GM23338 (cell line): ENCODE data around the gene LRRC52. TPM values are rescaled to one million over a fixed set of nuclear protein-coding genes. Genes with fewer than 3 reads are reported as not detected.
"Not testable (repeated sequence)": the region's sequence is repeated elsewhere in the genome, so short reads cannot be mapped to it uniquely, and the experiment has no call there.

ENCODE experiments used
- ATAC-seq: fragments of 200-7000 bp; cut with Tn5 transposase; 3 replicates; pipeline ENCODE4 v1.9.1; 2020
- DNase-seq: peaks from one replicate; pipeline ENCODE4 v3.0.0-alpha.2; 2015; ENCODE audit warnings: low spot score
- H2AFZ ChIP-seq: fragments of 200-600 bp; sonication (generic); 2 replicates; pipeline ENCODE4 v1.8.0; 2016; ENCODE audit warnings: antibody characterized with exemption, mild to moderate bottlenecking, moderate library complexity
- H3F3A ChIP-seq: fragments of 200-600 bp; sonication (generic); replicated peaks from 2 replicates; pipeline ENCODE4 v1.8.0; 2017; ENCODE audit warnings: antibody characterized with exemption, mixed run types, low read depth
- H3K27ac ChIP-seq: fragments of 200-600 bp; sonication (generic); 2 replicates; pipeline ENCODE4 v1.6.1; 2016; ENCODE audit warnings: low read depth
- H3K27me3 ChIP-seq: fragments of 200-600 bp; sonication (generic); 2 replicates; pipeline ENCODE4 v1.8.0; 2016; ENCODE audit warnings: mild to moderate bottlenecking, mixed run types, moderate library complexity; ENCODE audit not compliant: insufficient read depth
- H3K36me3 ChIP-seq: fragments of 200-600 bp; sonication (generic); 2 replicates; pipeline ENCODE4 v1.8.0; 2016; ENCODE audit warnings: mild to moderate bottlenecking; ENCODE audit not compliant: insufficient read depth
- H3K4me1 ChIP-seq: fragments of 200-600 bp; sonication (generic); 2 replicates; pipeline ENCODE4 v1.8.0; 2016; ENCODE audit warnings: mild to moderate bottlenecking, moderate library complexity; ENCODE audit not compliant: insufficient read depth
- H3K4me2 ChIP-seq: fragments of 200-600 bp; sonication (generic); 2 replicates; pipeline ENCODE4 v1.7.1; 2017; ENCODE audit warnings: mixed run types
- H3K4me3 ChIP-seq: fragments of 200-600 bp; sonication (generic); 2 replicates; pipeline ENCODE4 v1.6.1; 2016; ENCODE audit warnings: mixed run types
- H3K79me2 ChIP-seq: fragments of 200-600 bp; sonication (generic); replicated peaks from 2 replicates; pipeline ENCODE4 v1.8.0; 2017; ENCODE audit warnings: mild to moderate bottlenecking; ENCODE audit not compliant: insufficient read depth
- H3K9me2 ChIP-seq: fragments of 200-600 bp; sonication (generic); 2 replicates; pipeline ENCODE4 v1.8.0; 2017; ENCODE audit not compliant: insufficient read depth
- H4K20me1 ChIP-seq: fragments of 200-600 bp; sonication (generic); replicated peaks from 2 replicates; pipeline ENCODE4 v1.8.0; 2017; ENCODE audit warnings: mild to moderate bottlenecking; ENCODE audit not compliant: insufficient read depth
- H3K27ac Mint-ChIP-seq: 2 replicates; pipeline ENCODE4 v1.8.0; 2020; ENCODE audit warnings: inconsistent platforms, mild to moderate bottlenecking, moderate library complexity, mixed read lengths
- H3K27me3 Mint-ChIP-seq: 3 replicates; pipeline ENCODE4 v1.8.0; 2022; ENCODE audit warnings: low read depth, mild to moderate bottlenecking, moderate library complexity, mixed read lengths, inconsistent platforms; ENCODE audit not compliant: insufficient read depth, poor library complexity
- H3K36me3 Mint-ChIP-seq: 3 replicates; pipeline ENCODE4 v1.8.0; 2021; ENCODE audit warnings: low read depth, mild to moderate bottlenecking, inconsistent platforms, moderate library complexity, mixed read lengths
- H3K4me1 Mint-ChIP-seq: 3 replicates; pipeline ENCODE4 v1.8.0; 2020; ENCODE audit warnings: mild to moderate bottlenecking, inconsistent platforms, mixed read lengths
- H3K4me3 Mint-ChIP-seq: 3 replicates; pipeline ENCODE4 v1.8.0; 2021; ENCODE audit warnings: moderate library complexity, mild to moderate bottlenecking, inconsistent platforms, mixed read lengths
- H3K9me3 Mint-ChIP-seq: 3 replicates; pipeline ENCODE4 v1.8.0; 2020; ENCODE audit warnings: moderate library complexity, mild to moderate bottlenecking, inconsistent platforms, mixed read lengths
- NANOG ChIP-seq: IDR thresholded peaks from 2 replicates; pipeline ENCODE4 v1.6.1; 2016; ENCODE audit warnings: antibody characterized with exemption, borderline replicate concordance
- POLR2AphosphoS5 ChIP-seq: IDR thresholded peaks from 2 replicates; pipeline ENCODE4 v1.6.1; 2016; ENCODE audit warnings: antibody characterized with exemption, low read depth
- STAT1 ChIP-seq: IDR thresholded peaks from one replicate; pipeline ENCODE4 v1.6.1; 2016; ENCODE audit warnings: antibody characterized with exemption; ENCODE audit not compliant: unreplicated experiment
- ZNF114 ChIP-seq: fragments of 250-450 bp; sonication (Bioruptor Pico); IDR thresholded peaks from 2 replicates; pipeline ENCODE4 v1.5.0; 2020; ENCODE audit warnings: mild to moderate bottlenecking, moderate library complexity
- ZNF331 ChIP-seq: fragments of 250-450 bp; sonication (Bioruptor Pico); IDR thresholded peaks from 2 replicates; pipeline ENCODE4 v1.5.0; 2020; ENCODE audit warnings: low read depth, mild to moderate bottlenecking, moderate library complexity
- polyA plus RNA-seq: library from polyadenylated mRNA; unstranded; fragments of >200 nt; fragmentation: Nextera tagmentation; extraction: Ambion mirVana; gene quantifications from 2 replicates; pipeline ENCODE4 v1.2.1, GENCODE V29; 2016
- total RNA-seq: library from RNA; depleted of rRNA; stranded (reverse); fragments of >200 nt; shearing (Covaris generic); gene quantifications from 2 replicates; pipeline ENCODE4 v1.2.3, GENCODE V29; 2014
- TF ChIP-seq, protein P1 (sequence below), 2 experiments: fragments of 200-600 bp in 1 of 2; sonication (generic) in 1 of 2; conservative IDR thresholded peaks; 2 replicates each; pipeline versions ENCODE4 v1.5.1 to v1.6.1; 2016 to 2017; ENCODE audit warnings: antibody characterized with exemption in 2 of 2, low read depth in 2 of 2, mild to moderate bottlenecking in 2 of 2, moderate library complexity in 1 of 2

LRRC52 gene
- total and polyA plus RNA-seq, 2 experiments from 2014 or later, result not detected

DNA sequence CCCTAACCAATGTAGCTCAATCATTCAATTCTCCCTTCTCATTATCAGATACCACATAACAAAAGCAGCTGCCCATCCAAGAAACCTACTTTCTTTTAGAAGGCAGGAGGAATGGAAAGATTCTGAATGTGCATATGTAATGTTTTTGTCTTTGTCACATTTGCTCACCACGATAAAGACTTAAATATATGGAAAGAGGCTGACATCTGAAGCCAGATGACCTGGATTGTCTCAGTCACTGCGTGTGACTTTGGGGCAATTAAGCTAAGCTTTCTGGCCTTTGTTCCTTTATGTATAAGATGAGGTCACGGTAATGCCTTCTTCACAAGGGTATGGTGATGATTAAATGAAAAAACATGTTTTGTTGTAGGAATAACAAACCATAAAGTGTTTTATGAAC lies 42.6 kb downstream of the LRRC52 start:
- Mint-ChIP-seq H3K27ac (0 out of 2 replicates have a peak overlapping the region, but pooled peaks have one; percentile 1), H3K4me3 (no peak overlapping the region), H3K9me3 (peaks cover 5% of the 10 kb centered on the region; the same call in 1 of the 3 replicates), H3K27me3 (no peaks in the 10 kb centered on the region), H3K4me1 (peaks cover 4% of the 10 kb centered on the region), H3K36me3 (no peaks in the 10 kb centered on the region)
- no peak overlapping the region for H3K4me3 ChIP-seq
- H2AFZ ChIP-seq, result 0 out of 2 replicates have a peak overlapping the region, but pooled peaks have one; percentile 38
- no peaks in the 10 kb centered on the region for H3K27me3 ChIP-seq
- DNase-seq (no peak), ATAC-seq (no peak)
- peaks cover 3% of the 10 kb centered on the region; the same call in 1 of the 2 replicates for H3K9me2 ChIP-seq
- peaks cover 8% of the 10 kb centered on the region for H3K4me1 ChIP-seq
- H3K79me2 ChIP-seq, result no peaks in the 10 kb centered on the region
- H3F3A ChIP-seq, result no peaks in the 10 kb centered on the region
- H3K27ac ChIP-seq, result no peak overlapping the region
- no peaks in the 10 kb centered on the region; the same call in 1 of the 2 replicates for H4K20me1 ChIP-seq
- no peak for TF ChIP-seq ZNF114 (CRISPR knock-in tag)
- no peak for TF ChIP-seq ZNF331 (CRISPR knock-in tag)
- no peak for TF ChIP-seq STAT1
- no peak for TF ChIP-seq NANOG
- TF ChIP-seq POLR2AphosphoS5, result no peak
- no peaks in the 10 kb centered on the region for H3K36me3 ChIP-seq
- H3K4me2 ChIP-seq, result no peak overlapping the region

DNA sequence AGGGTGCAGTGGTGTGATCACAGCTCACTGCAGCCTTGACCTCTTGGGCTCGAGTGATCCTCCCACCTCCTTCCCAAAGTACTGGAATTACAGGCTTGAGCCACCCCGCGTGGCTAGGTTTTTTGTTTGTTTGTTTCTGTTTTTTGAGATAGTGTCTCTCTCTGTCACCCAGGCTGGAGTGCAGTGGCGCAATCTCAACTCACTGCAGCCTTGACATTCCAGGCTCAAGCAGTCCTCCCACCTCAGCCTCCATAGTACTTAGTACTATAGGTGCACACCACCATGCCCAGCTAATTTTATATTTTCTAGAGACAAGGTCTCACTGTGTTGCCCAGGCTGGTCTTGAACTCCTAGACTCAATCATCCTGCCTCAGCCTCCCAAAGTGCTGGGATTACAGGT lies 47.6 kb downstream of the LRRC52 start:
- H3K27me3 ChIP-seq, DNase-seq, H2AFZ ChIP-seq, ATAC-seq, H3K27me3 Mint-ChIP-seq, H3K27ac Mint-ChIP-seq, H3K9me2 ChIP-seq, H3K4me1 ChIP-seq, H3F3A ChIP-seq, H3K4me2 ChIP-seq, H3K36me3 Mint-ChIP-seq, H4K20me1 ChIP-seq, H3K4me3 Mint-ChIP-seq, H3K4me3 ChIP-seq, H3K9me3 Mint-ChIP-seq, H3K36me3 ChIP-seq, H3K79me2 ChIP-seq, H3K4me1 Mint-ChIP-seq, H3K27ac ChIP-seq: not testable (repeated sequence)

DNA sequence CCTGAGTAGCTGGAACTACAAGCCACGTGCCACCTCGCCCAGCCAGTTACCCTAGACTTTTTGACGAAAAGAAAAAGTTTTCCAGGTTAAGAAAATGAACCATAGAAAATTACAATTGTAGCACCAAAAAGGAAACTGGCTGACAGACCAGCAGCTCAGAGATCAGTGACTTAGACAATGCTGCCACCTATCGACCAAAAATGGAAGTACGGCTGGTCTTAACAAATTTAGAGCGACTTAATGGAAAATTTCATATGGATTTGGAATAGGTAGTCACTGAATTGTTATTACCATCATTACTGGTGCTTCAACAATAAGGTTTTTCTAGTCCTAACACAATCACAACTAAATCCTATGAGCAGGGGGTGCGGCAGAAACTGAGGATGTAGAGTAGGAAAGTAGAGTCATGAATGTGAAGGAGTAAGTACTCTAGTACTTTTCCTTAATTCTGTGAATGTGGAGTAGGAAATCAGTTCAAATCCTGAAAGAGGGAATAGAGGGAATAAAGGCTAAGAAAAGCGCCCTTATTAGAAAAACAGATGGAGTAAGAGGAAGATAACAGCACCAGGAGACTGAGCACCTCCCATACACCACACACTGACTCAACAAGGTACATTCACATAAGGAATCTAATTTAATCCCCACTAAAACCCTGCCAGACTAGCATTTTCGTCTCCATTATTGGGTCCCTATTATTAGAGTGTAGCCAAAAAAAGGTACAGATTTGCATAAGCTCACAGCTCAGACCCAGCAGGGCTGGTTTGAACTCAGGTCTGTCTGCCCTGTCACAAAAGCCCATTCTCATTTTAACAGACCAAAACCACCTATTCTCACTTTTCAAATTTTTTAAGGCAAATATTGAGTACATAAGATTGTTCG lies 49.4 kb downstream of the LRRC52 start:
- H3K4me1 Mint-ChIP-seq, result peaks cover 6% of the 10 kb centered on the region; the same call in 2 of the 3 replicates
- H4K20me1 ChIP-seq, result no peaks in the 10 kb centered on the region; the same call in 1 of the 2 replicates
- H3K79me2 ChIP-seq, result no peaks in the 10 kb centered on the region
- H3K27me3 Mint-ChIP-seq, result no peaks in the 10 kb centered on the region
- no peaks in the 10 kb centered on the region for H3K4me1 ChIP-seq
- no peaks in the 10 kb centered on the region for H3F3A ChIP-seq
- no peaks in the 10 kb centered on the region for H3K9me3 Mint-ChIP-seq
- no peaks in the 10 kb centered on the region for H3K9me2 ChIP-seq
- H3K27ac Mint-ChIP-seq, result no peak overlapping the region
- no peaks in the 10 kb centered on the region for H3K36me3 Mint-ChIP-seq
- TF ChIP-seq, protein P1, sequence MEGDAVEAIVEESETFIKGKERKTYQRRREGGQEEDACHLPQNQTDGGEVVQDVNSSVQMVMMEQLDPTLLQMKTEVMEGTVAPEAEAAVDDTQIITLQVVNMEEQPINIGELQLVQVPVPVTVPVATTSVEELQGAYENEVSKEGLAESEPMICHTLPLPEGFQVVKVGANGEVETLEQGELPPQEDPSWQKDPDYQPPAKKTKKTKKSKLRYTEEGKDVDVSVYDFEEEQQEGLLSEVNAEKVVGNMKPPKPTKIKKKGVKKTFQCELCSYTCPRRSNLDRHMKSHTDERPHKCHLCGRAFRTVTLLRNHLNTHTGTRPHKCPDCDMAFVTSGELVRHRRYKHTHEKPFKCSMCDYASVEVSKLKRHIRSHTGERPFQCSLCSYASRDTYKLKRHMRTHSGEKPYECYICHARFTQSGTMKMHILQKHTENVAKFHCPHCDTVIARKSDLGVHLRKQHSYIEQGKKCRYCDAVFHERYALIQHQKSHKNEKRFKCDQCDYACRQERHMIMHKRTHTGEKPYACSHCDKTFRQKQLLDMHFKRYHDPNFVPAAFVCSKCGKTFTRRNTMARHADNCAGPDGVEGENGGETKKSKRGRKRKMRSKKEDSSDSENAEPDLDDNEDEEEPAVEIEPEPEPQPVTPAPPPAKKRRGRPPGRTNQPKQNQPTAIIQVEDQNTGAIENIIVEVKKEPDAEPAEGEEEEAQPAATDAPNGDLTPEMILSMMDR (conservative IDR thresholded peaks at IDR 0.05; ENCODE audit: low read depth in 2 of 2), result peak; percentile 90 to 98
- TF ChIP-seq STAT1, result no peak
- H3K4me3 ChIP-seq, result no peak overlapping the region
- no peak overlapping the region for H2AFZ ChIP-seq
- H3K4me2 ChIP-seq, result no peak overlapping the region
- H3K27ac ChIP-seq, result no peak overlapping the region
- H3K36me3 ChIP-seq, result no peaks in the 10 kb centered on the region
- H3K4me3 Mint-ChIP-seq, result no peak overlapping the region
- H3K27me3 ChIP-seq, result no peaks in the 10 kb centered on the region
- DNase-seq (peak; percentile 82), ATAC-seq (peak; percentile 54)
